ENCODE measurements around the gene GMPR2.

Gene GMPR2

DNA sequence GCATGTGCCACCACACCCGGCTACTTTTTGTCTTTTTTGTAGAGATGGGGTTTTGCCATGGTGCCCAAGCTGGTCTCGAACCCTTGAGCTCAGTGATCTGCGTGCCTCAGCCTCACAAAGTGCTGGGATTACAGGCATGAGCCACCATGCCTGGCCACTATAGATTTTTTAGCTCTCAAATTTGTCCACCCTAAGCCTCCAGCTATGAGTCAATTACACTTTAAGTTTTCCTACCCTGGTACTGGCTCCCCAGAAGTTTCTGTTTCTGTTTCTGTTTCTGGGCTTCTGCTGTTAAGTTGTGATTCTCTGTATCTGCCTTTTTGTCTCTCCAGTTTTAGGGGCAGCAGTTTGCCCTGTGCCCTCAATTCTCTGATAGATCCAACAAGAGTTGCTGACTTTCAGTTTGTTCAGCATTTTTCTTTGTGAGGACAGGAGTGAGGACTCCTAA is 14.1 kb downstream of the GMPR2 start:
- TF ChIP-seq, protein P1, sequence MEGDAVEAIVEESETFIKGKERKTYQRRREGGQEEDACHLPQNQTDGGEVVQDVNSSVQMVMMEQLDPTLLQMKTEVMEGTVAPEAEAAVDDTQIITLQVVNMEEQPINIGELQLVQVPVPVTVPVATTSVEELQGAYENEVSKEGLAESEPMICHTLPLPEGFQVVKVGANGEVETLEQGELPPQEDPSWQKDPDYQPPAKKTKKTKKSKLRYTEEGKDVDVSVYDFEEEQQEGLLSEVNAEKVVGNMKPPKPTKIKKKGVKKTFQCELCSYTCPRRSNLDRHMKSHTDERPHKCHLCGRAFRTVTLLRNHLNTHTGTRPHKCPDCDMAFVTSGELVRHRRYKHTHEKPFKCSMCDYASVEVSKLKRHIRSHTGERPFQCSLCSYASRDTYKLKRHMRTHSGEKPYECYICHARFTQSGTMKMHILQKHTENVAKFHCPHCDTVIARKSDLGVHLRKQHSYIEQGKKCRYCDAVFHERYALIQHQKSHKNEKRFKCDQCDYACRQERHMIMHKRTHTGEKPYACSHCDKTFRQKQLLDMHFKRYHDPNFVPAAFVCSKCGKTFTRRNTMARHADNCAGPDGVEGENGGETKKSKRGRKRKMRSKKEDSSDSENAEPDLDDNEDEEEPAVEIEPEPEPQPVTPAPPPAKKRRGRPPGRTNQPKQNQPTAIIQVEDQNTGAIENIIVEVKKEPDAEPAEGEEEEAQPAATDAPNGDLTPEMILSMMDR (IDR thresholded peaks at IDR 0.05; ENCODE audit: control insufficient read depth, insufficient read depth, low read depth, low read length, missing control alignments) = no peak
- no peak overlapping the region for H3K4me3 ChIP-seq (ENCODE audit: control insufficient read depth, low read depth, low read length)
- DNase-seq (ENCODE audit: low read depth) = no peak

DNA sequence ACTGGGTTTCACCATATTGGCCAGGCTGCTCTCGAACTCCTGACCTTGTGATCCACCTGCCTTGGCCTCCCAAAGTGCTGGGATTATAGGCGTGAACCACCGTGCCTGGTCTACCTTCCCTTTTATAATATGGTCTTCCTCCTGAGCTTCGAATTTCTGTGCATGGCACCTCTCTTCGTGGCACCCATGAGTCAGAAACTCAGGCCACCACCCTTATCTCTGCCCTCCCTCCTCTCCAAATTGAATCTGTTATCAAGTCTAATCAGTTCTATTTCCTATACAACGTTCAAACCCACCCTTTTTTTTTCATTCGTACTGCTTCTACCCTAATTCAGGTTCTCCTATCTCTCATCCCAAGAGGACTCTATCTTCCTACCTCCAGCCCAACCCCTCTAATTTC is 14.7 kb downstream of the GMPR2 start:
- no peak for DNase-seq (ENCODE audit: low read depth)
- TF ChIP-seq, protein P1 (IDR thresholded peaks at IDR 0.05; ENCODE audit: control insufficient read depth, insufficient read depth, low read depth, low read length, missing control alignments) = no peak
- H3K4me3 ChIP-seq (ENCODE audit: control insufficient read depth, low read depth, low read length) = no peak overlapping the region

DNA sequence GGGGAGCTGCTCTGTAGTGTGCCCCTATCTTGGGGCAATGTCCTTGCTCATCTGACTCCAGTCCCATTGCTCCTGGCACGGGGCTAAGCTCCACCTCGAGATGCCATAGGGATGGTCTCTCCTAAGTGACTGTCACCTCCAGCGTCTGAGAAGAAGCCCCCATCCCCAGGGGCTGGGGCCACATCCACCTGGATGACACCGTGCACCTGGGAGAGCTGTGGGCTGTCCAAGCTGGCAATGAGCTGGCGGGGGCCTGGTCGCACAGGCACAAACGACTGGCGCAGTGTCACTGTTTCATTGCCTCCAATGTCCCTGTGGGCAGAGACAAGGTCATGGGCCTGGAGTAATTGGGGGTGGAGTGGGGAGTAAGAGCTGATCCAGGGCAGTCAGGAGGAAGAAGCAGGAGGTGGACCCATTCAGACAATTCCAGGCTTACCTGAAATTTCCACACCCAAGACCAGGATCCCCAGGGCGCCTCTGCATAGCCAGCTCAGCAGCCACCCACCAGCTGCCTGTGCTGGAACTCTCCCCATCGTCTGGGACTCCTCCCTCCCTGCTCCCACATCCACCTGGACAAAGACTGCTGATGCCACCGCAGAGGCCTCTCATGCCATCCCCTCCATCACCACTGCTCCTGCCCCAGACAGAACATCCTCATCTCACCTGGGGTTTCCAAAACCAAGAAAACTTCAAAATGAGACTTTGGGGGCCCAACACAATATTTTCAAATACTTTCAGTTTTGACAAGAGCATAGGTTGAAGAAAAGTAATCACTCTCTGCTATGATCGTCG is 16.7 kb downstream of the GMPR2 start:
- TF ChIP-seq, protein P1 (IDR thresholded peaks at IDR 0.05; ENCODE audit: control insufficient read depth, insufficient read depth, low read depth, low read length, missing control alignments) = no peak
- no peak overlapping the region for H3K4me3 ChIP-seq (ENCODE audit: control insufficient read depth, low read depth, low read length)
- no peak for DNase-seq (ENCODE audit: low read depth)

DNA sequence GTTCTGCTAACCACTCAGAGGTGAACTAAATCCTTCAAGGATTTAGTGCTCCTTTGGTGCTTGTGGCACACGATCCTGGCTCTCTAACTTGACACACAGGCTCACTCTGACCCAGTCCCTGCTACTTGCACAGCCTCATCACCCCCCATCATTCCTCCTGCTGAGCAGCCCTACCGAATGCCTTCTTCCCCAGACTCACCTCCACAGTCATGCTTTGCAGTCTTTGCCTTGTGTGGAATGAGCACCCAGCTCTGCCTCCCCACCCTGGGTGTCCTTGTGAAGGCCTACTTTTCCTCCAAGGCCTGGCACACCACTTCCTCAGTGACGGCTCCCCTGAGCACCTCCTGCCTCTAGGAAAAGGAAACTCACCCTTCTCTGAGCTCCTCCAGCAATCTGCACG is 17.6 kb downstream of the GMPR2 start:
- TF ChIP-seq, protein P1 (IDR thresholded peaks at IDR 0.05; ENCODE audit: control insufficient read depth, insufficient read depth, low read depth, low read length, missing control alignments) = no peak
- H3K4me3 ChIP-seq (ENCODE audit: control insufficient read depth, low read depth, low read length) = no peak overlapping the region
- no peak for DNase-seq (ENCODE audit: low read depth)

DNA sequence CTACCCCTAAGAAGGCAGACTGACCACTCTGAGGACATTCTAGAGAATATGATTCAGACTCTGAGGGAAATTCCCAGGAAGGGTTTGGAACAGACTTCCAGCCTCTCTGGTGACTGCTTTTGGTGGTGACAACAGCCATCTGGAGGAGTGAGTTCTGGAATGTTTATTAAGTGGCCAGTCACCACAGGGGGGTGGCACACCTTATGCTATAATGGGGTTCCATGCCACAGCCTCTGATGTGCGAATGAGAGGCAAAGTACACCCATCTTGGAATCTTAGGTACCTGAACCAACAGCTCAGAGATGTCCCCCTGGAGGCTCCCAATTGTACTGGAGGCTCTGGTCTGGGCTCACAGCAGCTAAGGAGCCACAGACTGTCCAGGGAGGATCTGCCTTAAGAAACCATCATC is 19.2 kb downstream of the GMPR2 start:
- no peak overlapping the region for H3K4me3 ChIP-seq (ENCODE audit: control insufficient read depth, low read depth, low read length)
- TF ChIP-seq, protein P1 (IDR thresholded peaks at IDR 0.05; ENCODE audit: control insufficient read depth, insufficient read depth, low read depth, low read length, missing control alignments) = no peak
- DNase-seq (ENCODE audit: low read depth) = no peak

DNA sequence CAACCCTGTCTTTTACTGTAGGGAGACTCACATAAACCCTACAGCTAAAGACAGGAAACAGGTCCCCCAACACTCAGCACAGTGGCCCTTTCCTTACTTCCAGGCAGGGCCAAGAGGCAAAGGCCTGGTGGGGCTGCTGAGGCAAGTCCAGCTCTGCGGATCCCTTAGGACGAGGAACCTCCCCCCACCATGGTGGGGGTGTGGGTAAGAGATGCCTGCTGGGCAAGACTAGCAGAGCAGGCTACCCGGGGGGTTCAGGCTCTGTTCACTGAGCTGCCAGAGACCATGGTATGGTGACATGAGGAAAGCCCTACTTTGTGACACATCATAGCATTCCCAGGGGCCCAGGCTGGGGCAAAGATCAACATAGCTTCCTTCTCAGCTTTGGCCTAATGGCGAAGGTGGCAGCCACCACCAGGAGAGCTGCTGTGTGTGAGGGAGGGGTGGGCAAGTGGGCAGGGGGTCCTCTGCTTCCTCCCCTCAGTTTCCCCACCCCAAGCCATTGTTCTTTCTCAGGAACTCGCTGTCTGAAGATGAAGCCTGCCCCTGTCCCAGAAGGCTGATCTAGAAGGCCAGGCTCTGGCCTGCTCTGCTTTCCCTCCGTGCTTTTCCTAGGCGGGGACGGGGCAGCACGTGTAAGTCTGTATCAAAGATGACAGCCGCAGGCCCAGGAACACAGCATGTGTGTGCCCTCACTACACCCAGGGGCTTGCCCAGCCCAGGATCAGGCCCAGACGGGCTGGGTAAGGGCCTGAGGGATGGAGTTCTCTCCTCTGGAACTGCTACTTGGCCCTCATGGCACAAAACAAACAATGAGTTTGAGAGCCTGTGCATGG is 19.8 kb downstream of the GMPR2 start:
- DNase-seq (ENCODE audit: low read depth) = no peak
- H3K4me3 ChIP-seq (ENCODE audit: control insufficient read depth, low read depth, low read length) = no peak overlapping the region
- TF ChIP-seq, protein P1 (IDR thresholded peaks at IDR 0.05; ENCODE audit: control insufficient read depth, insufficient read depth, low read depth, low read length, missing control alignments) = no peak

All from AG09309 (cell line).